ENCODE results near the gene NTPCR.

The NTPCR gene

DNA sequence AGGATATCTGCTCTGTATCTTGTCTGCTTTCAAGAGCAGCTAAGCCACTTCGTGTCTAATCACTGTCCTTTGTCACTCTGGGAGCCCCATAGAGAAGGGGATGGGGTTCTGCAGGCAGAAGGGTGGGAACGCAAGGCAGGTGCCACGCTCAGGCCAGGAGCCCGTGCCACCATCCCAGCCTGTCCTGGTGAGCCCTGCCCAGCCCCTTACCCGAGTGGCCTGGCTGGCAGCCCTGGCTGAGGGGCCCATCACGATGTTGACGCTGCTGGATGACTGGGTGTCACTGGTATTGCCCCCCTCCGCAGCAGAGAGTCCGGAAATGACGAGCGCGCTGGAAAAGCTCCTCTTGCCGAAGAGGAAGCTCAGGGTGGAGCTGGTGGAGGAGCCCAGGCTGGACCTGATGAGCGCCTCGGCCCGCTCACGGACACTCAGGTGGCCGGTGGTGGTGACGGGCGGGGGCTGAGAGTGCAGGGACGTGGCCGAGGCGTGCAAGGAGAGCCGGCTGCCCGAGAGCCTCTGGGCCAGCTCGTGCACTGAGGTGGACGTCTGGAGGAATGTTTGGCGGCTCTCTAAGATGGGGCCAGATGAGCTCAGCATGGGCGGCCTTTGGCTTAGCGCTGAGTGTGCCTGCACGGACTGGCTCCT is 35.6 kb downstream of the NTPCR start:
- FAIRE-seq: no peak
- TF ChIP-seq CTCF (IDR thresholded peaks at IDR 0.05; ENCODE audit: insufficient read depth, missing control alignments): no peak
- DNase-seq (ENCODE audit: insufficient read length, low spot score): peak; percentile 6

- TF ChIP-seq CTCF (IDR thresholded peaks at IDR 0.05; ENCODE audit: insufficient read depth, missing control alignments): no peak
- FAIRE-seq (no peak), DNase-seq (ENCODE audit: insufficient read length, low spot score) (no peak)
Observed at GRCh38 chr1:232986527-232986922, 36.1 kb downstream of the NTPCR start.

- DNase-seq (ENCODE audit: insufficient read length, low spot score): no peak
Observed at GRCh38 chr1:232987046-232987773, 36.8 kb downstream of the NTPCR start.

DNA sequence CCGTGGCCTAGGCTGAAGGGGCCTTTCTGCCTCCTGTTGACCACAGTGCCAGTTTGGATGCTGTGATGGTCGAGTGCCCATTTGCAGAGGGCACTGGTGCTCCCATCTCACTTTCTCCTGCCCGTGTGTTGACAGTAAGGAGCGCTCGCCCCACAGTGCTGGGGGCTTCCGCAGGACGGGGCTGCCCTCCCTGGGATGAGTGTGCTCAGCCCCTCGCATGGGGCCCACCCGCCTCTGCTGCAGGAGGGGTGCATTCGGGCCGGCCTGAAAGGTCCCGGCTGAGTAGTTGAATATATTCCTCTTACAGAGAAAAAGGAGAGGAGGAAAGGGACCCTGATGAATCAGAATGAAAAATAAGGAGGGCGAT is 37.3 kb downstream of the NTPCR start:
- TF ChIP-seq CTCF (IDR thresholded peaks at IDR 0.05; ENCODE audit: insufficient read depth, missing control alignments): no peak
- DNase-seq (ENCODE audit: insufficient read length, low spot score): no peak
- no peak for FAIRE-seq

More at GRCh38 chr1:232987046-232987773, 36.8 kb downstream of the NTPCR start:
- TF ChIP-seq CTCF (IDR thresholded peaks at IDR 0.05; ENCODE audit: insufficient read depth, missing control alignments): no peak
- no peak for FAIRE-seq

- TF ChIP-seq CTCF (IDR thresholded peaks at IDR 0.05; ENCODE audit: insufficient read depth, missing control alignments): no peak
- FAIRE-seq: peak; percentile 73
- peak; percentile 57 for DNase-seq (ENCODE audit: insufficient read length, low spot score)
Observed at GRCh38 chr1:232988572-232989040, 38.2 kb downstream of the NTPCR start.

GRCh38 chr1:232990176-232991128 is 40.0 kb downstream of the NTPCR start:
- DNase-seq (ENCODE audit: insufficient read length, low spot score) (no peak), FAIRE-seq (no peak)
- TF ChIP-seq CTCF (IDR thresholded peaks at IDR 0.05; ENCODE audit: insufficient read depth, missing control alignments): no peak

All from D721Med (cell line).